Measurements from ENCODE around the gene TRAF7.

- TF ChIP-seq, protein P1, sequence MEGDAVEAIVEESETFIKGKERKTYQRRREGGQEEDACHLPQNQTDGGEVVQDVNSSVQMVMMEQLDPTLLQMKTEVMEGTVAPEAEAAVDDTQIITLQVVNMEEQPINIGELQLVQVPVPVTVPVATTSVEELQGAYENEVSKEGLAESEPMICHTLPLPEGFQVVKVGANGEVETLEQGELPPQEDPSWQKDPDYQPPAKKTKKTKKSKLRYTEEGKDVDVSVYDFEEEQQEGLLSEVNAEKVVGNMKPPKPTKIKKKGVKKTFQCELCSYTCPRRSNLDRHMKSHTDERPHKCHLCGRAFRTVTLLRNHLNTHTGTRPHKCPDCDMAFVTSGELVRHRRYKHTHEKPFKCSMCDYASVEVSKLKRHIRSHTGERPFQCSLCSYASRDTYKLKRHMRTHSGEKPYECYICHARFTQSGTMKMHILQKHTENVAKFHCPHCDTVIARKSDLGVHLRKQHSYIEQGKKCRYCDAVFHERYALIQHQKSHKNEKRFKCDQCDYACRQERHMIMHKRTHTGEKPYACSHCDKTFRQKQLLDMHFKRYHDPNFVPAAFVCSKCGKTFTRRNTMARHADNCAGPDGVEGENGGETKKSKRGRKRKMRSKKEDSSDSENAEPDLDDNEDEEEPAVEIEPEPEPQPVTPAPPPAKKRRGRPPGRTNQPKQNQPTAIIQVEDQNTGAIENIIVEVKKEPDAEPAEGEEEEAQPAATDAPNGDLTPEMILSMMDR (IDR thresholded peaks at IDR 0.05): no peak
- no peak for TF ChIP-seq POLR2A (IDR thresholded peaks at IDR 0.05)
These were observed 10.9 kb downstream of the TRAF7 start for GRCh38 chr16:2166263-2167067.
